Small intestine (tissue), 7 donors: ENCODE measurements around the gene SMS. TPM values are rescaled to one million over a fixed set of nuclear protein-coding genes. Genes with fewer than 3 reads are reported as not detected.

ENCODE experiments used
- DNase-seq, 2 donors: peaks; one replicate each; pipeline versions ENCODE4 v3.0.0 to v3.0.0-alpha.2; 2013
- FAIRE-seq: peaks from 2 replicates; lab custom pipeline; 2012; peaks lifted over from hg19 to GRCh38; lab: Jason Lieb, UNC
- H3K27ac ChIP-seq, 3 donors: one replicate each; pipeline ENCODE4 v1.5.1; 2013; ENCODE audit warnings: low read length in 2 of 3, mild to moderate bottlenecking in 2 of 3, control low read depth in 1 of 3, inconsistent platforms in 1 of 3, low read depth in 1 of 3, moderate library complexity in 1 of 3
- H3K27me3 ChIP-seq, 3 donors: one replicate each; pipeline ENCODE4 v1.6.1; 2013; ENCODE audit warnings: low read length in 3 of 3, inconsistent platforms in 1 of 3; ENCODE audit not compliant: control insufficient read depth in 3 of 3, insufficient read depth in 3 of 3
- H3K36me3 ChIP-seq, 3 donors: one replicate each; pipeline ENCODE4 v1.6.1; 2013; ENCODE audit warnings: low read length in 3 of 3, inconsistent platforms in 1 of 3, low read depth in 1 of 3, mild to moderate bottlenecking in 1 of 3, moderate library complexity in 1 of 3; ENCODE audit not compliant: control insufficient read depth in 3 of 3, insufficient read depth in 2 of 3
- H3K4me1 ChIP-seq, 3 donors: one replicate each; pipeline ENCODE4 v1.6.1; 2013; ENCODE audit warnings: low read length in 2 of 3, inconsistent platforms in 1 of 3, low read depth in 1 of 3, mild to moderate bottlenecking in 1 of 3, moderate library complexity in 1 of 3; ENCODE audit not compliant: control insufficient read depth in 3 of 3, insufficient read depth in 2 of 3
- H3K4me3 ChIP-seq, 3 donors: one replicate each; pipeline ENCODE4 v1.5.1; 2013; ENCODE audit warnings: low read length in 3 of 3, control low read depth in 1 of 3, inconsistent platforms in 1 of 3, low read depth in 1 of 3, mild to moderate bottlenecking in 1 of 3, moderate library complexity in 1 of 3
- H3K9me3 ChIP-seq, 2 donors: one replicate each; pipeline ENCODE4 v1.6.1; 2013; ENCODE audit warnings: low read depth in 1 of 2, low read length in 1 of 2; ENCODE audit not compliant: control insufficient read depth in 2 of 2, insufficient read depth in 1 of 2
- WGBS, 3 donors: extraction: QIAGEN DNeasy Blood & Tissue Kit; methylation state at CpG; one replicate each; pipeline ENCODE4 v1.1.7; 2013; 5-methylcytosine and 5-hydroxymethylcytosine counted together
- polyA plus RNA-seq, 4 donors: library from polyadenylated mRNA; stranded (reverse) in 3 of 4; unstranded in 1 of 4; fragments of 200-250 nt in 3 of 4; fragments of 120-200 nt in 1 of 4; gene quantifications; one replicate each; pipeline versions ENCODE4 v1.2.1 to v1.2.3, GENCODE V29; 2013
- donor health status: healthy with polysubstance abuse.
- donor health status: control.
- donor health status: control.
- donor health status: Bipolar disorder and iron deficiency.
- donor health status: healthy.

The SMS gene
- polyA plus RNA-seq, 4 donors = 60.3 to 89.2 (median 87.5) TPM

DNA sequence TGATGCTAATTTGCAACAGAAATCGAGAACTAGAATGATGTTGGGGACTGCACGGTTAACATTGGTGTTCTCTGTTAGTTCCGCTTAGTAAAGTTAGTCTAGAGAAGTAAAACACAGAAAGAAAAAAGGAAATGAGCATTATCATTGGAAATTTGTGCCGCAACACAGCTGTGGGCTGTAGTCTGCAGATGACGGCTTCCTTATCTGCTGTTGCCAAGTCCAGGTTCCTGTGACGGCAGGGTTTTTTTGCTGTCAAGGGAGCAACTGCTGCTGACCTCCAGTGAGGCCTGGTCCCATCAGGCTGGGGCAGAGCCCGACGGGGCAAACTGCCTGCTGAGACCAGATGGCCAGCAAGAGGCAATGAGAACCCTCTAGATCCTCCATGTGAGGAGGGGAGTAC, 52.8 kb downstream of the SMS start:
- H3K27ac ChIP-seq = peak overlapping the region in 1 of 3 donors; percentile 70
- H3K9me3 ChIP-seq = no peaks in the 10 kb centered on the region
- H3K4me1 ChIP-seq = no peaks in the 10 kb centered on the region
- WGBS, 3 donors = 73 to 90% (median 83%) methylated on average over 8 of the region's 8 CpGs
- no peaks in the 10 kb centered on the region for H3K27me3 ChIP-seq
- no peak for DNase-seq
- H3K36me3 ChIP-seq = peaks cover 0 to 24% (median 2%) of the 10 kb centered on the region in 3 donors
- H3K4me3 ChIP-seq = no peak overlapping the region
- FAIRE-seq = no peak

DNA sequence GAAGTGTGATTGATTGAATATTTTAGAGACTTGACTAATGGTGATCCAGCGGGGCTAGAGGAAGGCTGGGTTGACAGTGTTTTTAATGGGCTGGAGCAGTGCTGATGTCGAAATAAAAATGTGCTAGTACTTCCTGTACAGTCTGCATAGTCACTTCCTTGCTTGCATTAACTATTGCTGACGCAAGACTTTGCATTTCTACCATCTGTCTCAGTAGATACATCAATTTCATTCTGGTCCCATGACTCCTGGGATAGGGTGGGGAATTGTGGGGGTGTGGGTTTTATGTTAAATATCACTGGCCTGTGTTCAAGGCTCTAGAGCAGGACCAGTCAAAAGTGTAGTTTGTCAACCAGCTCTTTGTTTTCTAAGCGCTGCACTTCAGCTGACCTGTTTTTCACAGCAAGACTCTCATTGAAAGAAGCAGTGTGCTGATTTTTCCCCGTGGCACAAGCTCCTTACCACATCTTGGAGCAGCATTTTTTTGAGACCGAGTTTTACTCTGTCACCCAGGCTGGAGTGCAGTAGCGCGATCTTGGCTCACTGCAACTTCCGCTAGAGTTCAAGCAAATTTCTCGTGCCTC, 56.5 kb downstream of the SMS start:
- Histone ChIP-seq H3K27ac (peak overlapping the region in 1 of 3 donors; percentile 34), H3K4me1 (no peaks in the 10 kb centered on the region), H3K36me3 (peaks cover 0 to 7% (median 2%) of the 10 kb centered on the region in 3 donors), H3K4me3 (no peak overlapping the region), H3K27me3 (no peaks in the 10 kb centered on the region), H3K9me3 (no peaks in the 10 kb centered on the region)
- DNase-seq (no peak), FAIRE-seq (no peak)
- WGBS, 3 donors = 78 to 91% (median 78%) methylated on average over 10 of the region's 10 CpGs

DNA sequence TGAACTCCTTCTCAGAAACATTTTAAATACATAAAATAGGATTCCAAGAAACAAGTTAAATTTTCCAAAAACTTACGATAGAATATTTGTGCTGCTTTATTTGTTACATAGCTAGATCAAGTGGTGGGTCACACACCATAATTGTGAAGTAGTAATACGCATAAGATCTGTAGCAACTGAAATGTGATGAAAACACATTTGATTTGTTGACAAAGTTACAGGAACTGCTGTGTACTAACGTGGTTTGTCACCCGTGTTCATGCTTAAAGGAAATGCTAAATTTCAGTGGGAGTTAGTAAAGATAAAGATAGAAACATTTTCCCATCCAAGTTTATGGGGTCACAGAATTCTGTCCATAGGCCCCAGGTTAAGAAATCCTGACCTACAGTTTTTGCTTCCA, 57.5 kb downstream of the SMS start:
- H3K36me3 ChIP-seq = peaks cover 0 to 4% (median 2%) of the 10 kb centered on the region in 3 donors
- no peaks in the 10 kb centered on the region for H3K27me3 ChIP-seq
- FAIRE-seq = no peak
- DNase-seq = no peak
- H3K4me3 ChIP-seq = no peak overlapping the region
- no peaks in the 10 kb centered on the region for H3K4me1 ChIP-seq
- 39 to 53% (median 51%) methylated on average over 4 of the region's 4 CpGs for WGBS, 3 donors
- no peaks in the 10 kb centered on the region for H3K9me3 ChIP-seq
- no peak overlapping the region for H3K27ac ChIP-seq

DNA sequence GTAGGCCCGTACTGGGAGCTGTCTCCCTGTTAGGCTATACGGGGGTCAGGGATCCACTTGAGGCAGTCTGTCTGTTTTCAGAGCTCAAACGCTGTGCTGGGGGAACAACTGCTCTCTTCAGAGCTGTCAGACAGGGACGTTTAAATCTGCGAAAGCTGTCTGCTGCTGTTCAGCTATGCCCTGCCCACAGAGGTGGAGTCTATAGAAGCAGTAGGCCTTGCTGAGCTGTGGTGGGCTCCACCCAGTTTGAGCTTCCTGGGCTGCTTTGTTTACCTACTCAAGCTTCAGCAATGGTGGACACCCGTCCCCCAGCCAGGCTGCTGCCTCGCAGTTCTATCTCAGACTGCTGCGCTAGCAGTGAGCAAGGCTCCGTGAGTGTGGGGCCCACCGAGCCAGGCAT, 64.4 kb downstream of the SMS start:
- Histone ChIP-seq H3K27me3 (no peaks in the 10 kb centered on the region), H3K36me3 (peaks cover 0 to 8% (median 0%) of the 10 kb centered on the region in 3 donors), H3K4me1 (no peaks in the 10 kb centered on the region), H3K27ac (no peak overlapping the region), H3K9me3 (no peaks in the 10 kb centered on the region), H3K4me3 (no peak overlapping the region)
- DNase-seq = no peak
- WGBS, 3 donors = 86 to 92% (median 87%) methylated on average over 10 of the region's 10 CpGs
- no peak for FAIRE-seq

DNA sequence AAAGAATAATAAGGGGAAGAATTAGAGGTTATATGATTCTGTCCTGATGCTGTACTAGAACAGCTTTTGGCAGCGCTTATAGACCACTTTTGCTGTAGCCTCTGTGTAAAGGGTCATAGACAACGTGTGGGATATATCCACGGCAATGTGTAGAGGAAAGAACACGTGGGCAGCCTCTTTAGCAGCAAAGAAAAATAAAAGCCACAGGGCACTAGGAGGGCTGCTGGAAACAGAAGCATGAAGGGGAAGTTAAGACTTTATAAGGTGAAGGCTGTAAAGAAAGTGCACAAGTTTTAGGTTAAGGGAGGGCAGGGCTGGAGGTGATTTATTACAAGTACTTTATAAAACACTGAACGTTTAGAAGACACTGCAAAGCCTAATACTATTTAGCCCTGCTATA, 71.5 kb downstream of the SMS start:
- FAIRE-seq = no peak
- WGBS, 3 donors = 48 to 68% (median 56%) methylated on average over 5 of the region's 5 CpGs

DNA sequence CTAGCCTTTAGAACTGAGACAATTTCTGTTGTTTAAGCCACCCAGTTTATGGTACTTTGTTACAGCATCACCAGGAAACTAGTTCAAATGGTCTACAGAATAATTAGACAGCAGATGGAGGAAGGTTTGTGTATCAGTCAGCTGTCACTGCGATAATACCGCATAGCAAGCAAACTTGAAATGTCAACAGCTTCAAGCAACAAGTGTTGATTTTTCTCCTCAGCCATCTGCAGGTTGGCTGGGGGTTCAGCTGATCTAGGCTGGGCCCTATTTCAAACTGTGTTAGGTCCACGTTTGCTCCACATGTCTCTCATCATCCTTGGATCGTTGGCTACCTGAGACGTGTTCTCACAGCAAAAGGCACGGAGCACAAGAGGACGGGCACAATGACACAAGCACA, 72.4 kb downstream of the SMS start:
- FAIRE-seq = no peak
- H3K27me3 ChIP-seq = no peaks in the 10 kb centered on the region
- no peaks in the 10 kb centered on the region for H3K4me1 ChIP-seq
- DNase-seq = no peak
- peaks cover 0 to 2% (median 0%) of the 10 kb centered on the region in 3 donors for H3K36me3 ChIP-seq
- no peak overlapping the region for H3K27ac ChIP-seq
- 82 to 92% (median 85%) methylated on average over 7 of the region's 7 CpGs for WGBS, 3 donors
- no peak overlapping the region for H3K4me3 ChIP-seq
- no peaks in the 10 kb centered on the region for H3K9me3 ChIP-seq

More for the DNA sequence above, 71.5 kb downstream of the SMS start:
- no peak for DNase-seq
- no peaks in the 10 kb centered on the region for H3K27me3 ChIP-seq
- no peaks in the 10 kb centered on the region for H3K4me1 ChIP-seq
- no peak overlapping the region for H3K27ac ChIP-seq
- peaks cover 0 to 2% (median 0%) of the 10 kb centered on the region in 3 donors for H3K36me3 ChIP-seq
- no peaks in the 10 kb centered on the region for H3K9me3 ChIP-seq
- H3K4me3 ChIP-seq = no peak overlapping the region

DNA sequence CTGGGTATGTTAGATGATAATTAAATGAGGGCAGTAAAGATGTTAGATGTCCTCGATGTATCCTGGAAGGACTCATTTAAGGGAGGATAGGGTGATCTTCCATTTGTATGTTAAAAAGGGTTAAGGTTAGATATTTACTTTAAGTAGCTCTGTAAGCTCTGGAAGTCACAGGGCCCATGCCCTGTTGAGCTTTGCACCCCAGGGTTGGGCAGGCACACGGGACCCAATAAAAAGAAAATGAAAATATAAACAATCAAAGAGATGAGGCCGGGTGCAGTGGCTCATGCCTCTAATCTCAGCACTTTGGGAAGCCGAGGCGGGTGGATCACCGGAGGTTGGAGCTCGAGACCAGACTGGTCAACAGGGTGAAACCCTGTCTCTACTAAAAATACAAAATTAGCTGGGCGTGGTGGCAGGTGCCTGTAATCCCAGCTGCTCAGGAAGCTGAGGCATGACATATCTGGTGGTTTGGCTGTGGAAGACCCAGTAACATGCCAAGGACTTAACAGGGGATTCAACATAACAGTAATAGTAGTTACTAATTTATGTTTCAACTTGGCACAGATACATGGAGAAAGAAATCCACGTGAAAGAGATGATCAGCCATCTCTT, 74.7 kb downstream of the SMS start:
- DNase-seq = peak; percentile 61 to 68
- WGBS, 3 donors = 18 to 60% (median 46%) methylated on average over 9 of the region's 9 CpGs

DNA sequence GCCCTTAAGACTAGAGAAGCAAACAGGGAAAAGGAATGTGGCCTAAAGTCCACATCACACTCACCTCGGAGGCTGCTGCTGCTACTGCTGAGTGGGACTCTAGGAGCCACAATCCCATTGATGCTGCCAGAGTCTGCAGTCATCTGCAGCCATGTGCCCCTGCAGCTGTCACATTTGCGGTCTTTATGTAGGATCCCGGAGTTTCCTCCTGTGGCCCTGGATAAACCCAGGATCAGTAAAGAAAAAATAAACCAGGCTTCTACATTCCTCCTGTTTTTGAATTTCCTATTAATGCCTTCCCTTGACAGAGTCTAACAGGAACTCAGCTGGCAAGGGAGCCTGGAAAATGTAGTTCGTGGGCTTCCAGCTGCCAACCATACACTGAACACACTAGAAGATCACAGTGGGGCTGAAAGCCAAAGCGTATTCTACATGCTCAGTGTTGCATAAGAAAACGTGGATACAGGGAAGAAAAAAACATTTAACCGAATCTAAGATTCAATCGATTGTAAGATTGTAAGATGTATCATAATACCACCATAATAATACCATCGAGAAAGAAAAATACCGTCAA, 81.3 kb downstream of the SMS start:
- Histone ChIP-seq H3K27ac (no peak overlapping the region), H3K9me3 (peaks cover 0 to 5% of the 10 kb centered on the region in 2 donors), H3K36me3 (no peaks in the 10 kb centered on the region), H3K4me3 (no peak overlapping the region), H3K27me3 (no peaks in the 10 kb centered on the region), H3K4me1 (peaks cover 0 to 4% (median 0%) of the 10 kb centered on the region in 3 donors)
- WGBS, 3 donors = 69 to 82% (median 80%) methylated on average over 10 of the region's 10 CpGs
- FAIRE-seq (no peak), DNase-seq (no peak)

More for the DNA sequence above, 74.7 kb downstream of the SMS start:
- no peak overlapping the region for H3K4me3 ChIP-seq
- no peak overlapping the region for H3K27ac ChIP-seq
- no peak for FAIRE-seq
- no peaks in the 10 kb centered on the region for H3K9me3 ChIP-seq
- H3K4me1 ChIP-seq = no peaks in the 10 kb centered on the region
- H3K36me3 ChIP-seq = no peaks in the 10 kb centered on the region
- H3K27me3 ChIP-seq = no peaks in the 10 kb centered on the region
